ENCODE data around the gene PLA2G3. TPM values are rescaled to one million over a fixed set of nuclear protein-coding genes. Genes with fewer than 3 reads are reported as not detected.

Gene PLA2G3
- polyA plus RNA-seq, 2 of the 4 experiments (the other 2 are of a cell fraction): not detected

DNA sequence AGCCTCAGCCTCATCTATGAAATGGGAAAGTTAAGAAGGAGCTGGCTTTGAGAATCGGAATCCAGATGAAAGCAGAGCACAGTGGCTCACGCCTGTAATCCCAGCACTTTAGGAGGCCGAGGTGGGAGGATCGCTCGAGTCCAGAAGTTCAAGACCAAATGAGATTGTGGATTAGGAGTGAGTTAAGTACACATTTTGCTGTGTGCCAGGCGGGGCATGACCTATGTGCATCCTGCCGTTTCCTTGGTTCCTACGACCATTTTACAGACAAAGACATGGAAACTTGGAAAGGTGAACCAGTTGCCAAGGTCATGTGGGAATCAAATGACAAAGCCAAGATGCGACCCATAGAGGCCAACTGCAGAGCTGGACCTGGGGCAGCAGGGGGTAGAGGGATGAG is 4.2 kb downstream of the PLA2G3 start (continued):
- TF ChIP-seq FOXS1 (CRISPR knock-in tag; IDR thresholded peaks at IDR 0.05): no peak
- TF ChIP-seq, protein P1, sequence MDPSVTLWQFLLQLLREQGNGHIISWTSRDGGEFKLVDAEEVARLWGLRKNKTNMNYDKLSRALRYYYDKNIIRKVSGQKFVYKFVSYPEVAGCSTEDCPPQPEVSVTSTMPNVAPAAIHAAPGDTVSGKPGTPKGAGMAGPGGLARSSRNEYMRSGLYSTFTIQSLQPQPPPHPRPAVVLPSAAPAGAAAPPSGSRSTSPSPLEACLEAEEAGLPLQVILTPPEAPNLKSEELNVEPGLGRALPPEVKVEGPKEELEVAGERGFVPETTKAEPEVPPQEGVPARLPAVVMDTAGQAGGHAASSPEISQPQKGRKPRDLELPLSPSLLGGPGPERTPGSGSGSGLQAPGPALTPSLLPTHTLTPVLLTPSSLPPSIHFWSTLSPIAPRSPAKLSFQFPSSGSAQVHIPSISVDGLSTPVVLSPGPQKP (IDR thresholded peaks at IDR 0.05; ENCODE audit: low read depth, low read length): no peak

DNA sequence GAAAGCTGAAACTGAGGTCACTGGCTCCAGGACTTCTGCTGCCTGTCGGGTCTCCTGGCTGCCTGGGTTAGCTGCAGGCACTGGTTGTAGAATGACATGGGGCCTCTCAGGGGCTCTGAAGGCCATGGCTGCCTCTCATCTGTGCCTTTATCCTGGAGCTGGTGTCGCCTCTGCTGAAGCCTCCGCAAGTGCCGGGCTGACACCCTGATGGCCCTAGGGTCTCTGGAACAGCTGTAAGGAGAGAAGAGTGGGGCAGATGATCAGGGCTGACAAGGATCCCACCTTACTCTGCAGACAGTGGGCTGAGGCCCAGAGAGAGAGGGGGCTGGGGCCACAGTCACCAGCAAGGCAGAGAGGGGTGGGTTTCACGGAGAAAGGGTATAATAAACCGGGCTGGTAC is 4.6 kb downstream of the PLA2G3 start:
- Histone ChIP-seq H3K4me2 (no peak overlapping the region), H3K4me3 (no peak overlapping the region), H3K4me1 (no peaks in the 10 kb centered on the region), H3K9me3 (no peaks in the 10 kb centered on the region), H3K27ac (no peak overlapping the region)
- DNase-seq (ENCODE audit: low read depth in 1 of 2, low spot score in 1 of 2): no peak
- ATAC-seq: no peak
- no peak for FAIRE-seq
- POLR2A ChIA-PET: no interaction called here
- CTCF ChIA-PET: interaction anchor here (0.8 to 2.8 kb wide), 6 partner anchors 9 to 157 kb away, joined by 3 to 15 read pairs (median 3); partner anchors contain the start of genes PIK3IP1 and SELENOM
- WGBS (ENCODE audit: missing lambda C conversion rate): 59% methylated on average over 4 of the region's 6 CpGs
- no peak for TF ChIP-seq CHD4 (IDR thresholded peaks at IDR 0.05; ENCODE audit: borderline replicate concordance)
- no peak for TF ChIP-seq KDM5A (IDR thresholded peaks at IDR 0.05)
- TF ChIP-seq RAD21 (conservative IDR thresholded peaks at IDR 0.05 in 1 of 2, IDR thresholded peaks at IDR 0.05 in 1 of 2): no peak
- TF ChIP-seq, protein P2, sequence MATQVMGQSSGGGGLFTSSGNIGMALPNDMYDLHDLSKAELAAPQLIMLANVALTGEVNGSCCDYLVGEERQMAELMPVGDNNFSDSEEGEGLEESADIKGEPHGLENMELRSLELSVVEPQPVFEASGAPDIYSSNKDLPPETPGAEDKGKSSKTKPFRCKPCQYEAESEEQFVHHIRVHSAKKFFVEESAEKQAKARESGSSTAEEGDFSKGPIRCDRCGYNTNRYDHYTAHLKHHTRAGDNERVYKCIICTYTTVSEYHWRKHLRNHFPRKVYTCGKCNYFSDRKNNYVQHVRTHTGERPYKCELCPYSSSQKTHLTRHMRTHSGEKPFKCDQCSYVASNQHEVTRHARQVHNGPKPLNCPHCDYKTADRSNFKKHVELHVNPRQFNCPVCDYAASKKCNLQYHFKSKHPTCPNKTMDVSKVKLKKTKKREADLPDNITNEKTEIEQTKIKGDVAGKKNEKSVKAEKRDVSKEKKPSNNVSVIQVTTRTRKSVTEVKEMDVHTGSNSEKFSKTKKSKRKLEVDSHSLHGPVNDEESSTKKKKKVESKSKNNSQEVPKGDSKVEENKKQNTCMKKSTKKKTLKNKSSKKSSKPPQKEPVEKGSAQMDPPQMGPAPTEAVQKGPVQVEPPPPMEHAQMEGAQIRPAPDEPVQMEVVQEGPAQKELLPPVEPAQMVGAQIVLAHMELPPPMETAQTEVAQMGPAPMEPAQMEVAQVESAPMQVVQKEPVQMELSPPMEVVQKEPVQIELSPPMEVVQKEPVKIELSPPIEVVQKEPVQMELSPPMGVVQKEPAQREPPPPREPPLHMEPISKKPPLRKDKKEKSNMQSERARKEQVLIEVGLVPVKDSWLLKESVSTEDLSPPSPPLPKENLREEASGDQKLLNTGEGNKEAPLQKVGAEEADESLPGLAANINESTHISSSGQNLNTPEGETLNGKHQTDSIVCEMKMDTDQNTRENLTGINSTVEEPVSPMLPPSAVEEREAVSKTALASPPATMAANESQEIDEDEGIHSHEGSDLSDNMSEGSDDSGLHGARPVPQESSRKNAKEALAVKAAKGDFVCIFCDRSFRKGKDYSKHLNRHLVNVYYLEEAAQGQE (IDR thresholded peaks at IDR 0.05): no peak
- TF ChIP-seq MAZ (IDR thresholded peaks at IDR 0.05; ENCODE audit: borderline replicate concordance, low read depth, low read length): no peak
- TF ChIP-seq, protein P3, sequence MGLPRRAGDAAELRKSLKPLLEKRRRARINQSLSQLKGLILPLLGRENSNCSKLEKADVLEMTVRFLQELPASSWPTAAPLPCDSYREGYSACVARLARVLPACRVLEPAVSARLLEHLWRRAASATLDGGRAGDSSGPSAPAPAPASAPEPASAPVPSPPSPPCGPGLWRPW (IDR thresholded peaks at IDR 0.05): no peak
- no peak for TF ChIP-seq ZFP36 (IDR thresholded peaks at IDR 0.05; ENCODE audit: borderline replicate concordance, partially characterized antibody)
- TF ChIP-seq RNF2 (IDR thresholded peaks at IDR 0.05; ENCODE audit: borderline replicate concordance, low read depth): no peak
- no peak for TF ChIP-seq CEBPB (IDR thresholded peaks at IDR 0.05)
- TF ChIP-seq RFX5 (IDR thresholded peaks at IDR 0.05): no peak
- no peak for TF ChIP-seq POLR2A (IDR thresholded peaks at IDR 0.05; ENCODE audit: low read length)
- no peak for TF ChIP-seq HOXB13 (CRISPR knock-in tag; IDR thresholded peaks at IDR 0.05; ENCODE audit: low read depth)
- TF ChIP-seq, protein P4, sequence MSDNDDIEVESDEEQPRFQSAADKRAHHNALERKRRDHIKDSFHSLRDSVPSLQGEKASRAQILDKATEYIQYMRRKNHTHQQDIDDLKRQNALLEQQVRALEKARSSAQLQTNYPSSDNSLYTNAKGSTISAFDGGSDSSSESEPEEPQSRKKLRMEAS (IDR thresholded peaks at IDR 0.05): no peak
- no peak for TF ChIP-seq CBX2 (IDR thresholded peaks at IDR 0.05; ENCODE audit: borderline replicate concordance, low read depth)
- TF ChIP-seq NR3C1 (IDR thresholded peaks at IDR 0.05): no peak

DNA sequence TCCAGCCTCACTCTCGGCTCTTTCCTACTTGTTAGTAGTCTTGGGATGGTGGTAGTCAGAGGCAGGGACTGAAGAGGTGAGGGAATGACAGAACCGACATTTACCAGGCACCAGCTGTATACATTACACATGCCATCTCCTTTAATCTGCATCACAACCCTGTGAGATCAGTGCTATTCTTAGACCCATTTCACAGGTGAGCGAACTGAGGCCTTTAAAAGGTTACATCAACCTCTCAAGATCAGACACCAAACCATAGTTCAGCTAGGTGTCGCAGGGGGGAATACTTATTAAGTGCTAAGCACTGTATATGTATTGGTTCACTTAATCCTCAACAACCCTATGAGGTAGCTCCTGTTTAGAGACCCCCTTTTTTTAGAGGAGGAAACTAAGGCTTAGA is 5.6 kb downstream of the PLA2G3 start:
- no peak for DNase-seq (ENCODE audit: low read depth in 1 of 2, low spot score in 1 of 2)
- no peak for FAIRE-seq
- no peaks in the 10 kb centered on the region for H3K9me3 ChIP-seq
- no peak for ATAC-seq
- TF ChIP-seq HEYL (CRISPR knock-in tag; IDR thresholded peaks at IDR 0.05) (no peak), NPAS2 (CRISPR knock-in tag; IDR thresholded peaks at IDR 0.05; ENCODE audit: borderline replicate concordance) (no peak)
- ChIA-PET POLR2A (no interaction called here), CTCF (interaction anchor here (0.8 to 2.8 kb wide), 3 partner anchors 14 to 27 kb away, joined by 3 to 15 read pairs (median 4); partner anchors contain the start of gene SELENOM)
- no peak overlapping the region for H3K4me3 ChIP-seq
- H3K27ac ChIP-seq: no peak overlapping the region
- no peak overlapping the region for H3K4me2 ChIP-seq
- WGBS (ENCODE audit: missing lambda C conversion rate): 65% methylated on average over 4 of the region's 4 CpGs
- no peaks in the 10 kb centered on the region for H3K4me1 ChIP-seq

Measured in A549 (cell line).